IMR-90 (cell line): ENCODE measurements around the gene COX17. TPM values are rescaled to one million over a fixed set of nuclear protein-coding genes. Genes with fewer than 3 reads are reported as not detected.

ENCODE experiments used
- ATAC-seq: fragments of 200-7000 bp; cut with Tn5 transposase; 2 replicates; pipeline ENCODE4 v1.9.1; 2020; ENCODE audit warnings: low read depth, mild to moderate bottlenecking, moderate library complexity
- BruUV-seq: library from RNA; stranded (reverse); fragments of 400-500 nt; replicated peaks from 2 replicates; lab custom pipeline; 2021; lab: Mats Ljungman, UMichigan
- CTCF ChIA-PET: fragments of 300-600 bp; formaldehyde crosslinking; extraction: SDS; loops from one replicate; lab custom pipeline; 2021; ENCODE audit warnings: antibody characterized with exemption; lab: Yijun Ruan, JAX
- POLR2A ChIA-PET: fragments of 300-600 bp; sonication (Branson Sonifier 250); formaldehyde crosslinking; loops from one replicate; lab custom pipeline; 2022; ENCODE audit warnings: antibody characterized with exemption; ENCODE audit not compliant: unreplicated experiment; lab: Charles Lee
- DNase-seq: peaks from one replicate; pipeline ENCODE4 v3.0.0; 2013
- H2AFZ ChIP-seq: replicated peaks from 2 replicates; pipeline ENCODE3; 2013; ENCODE audit warnings: low read length, mild to moderate bottlenecking; ENCODE audit not compliant: poor library complexity
- H2AK5ac ChIP-seq: 2 replicates; pipeline ENCODE4 v1.6.1; 2013; ENCODE audit warnings: low read depth, low read length, inconsistent platforms
- H2AK9ac ChIP-seq: replicated peaks from 2 replicates; pipeline ENCODE3; 2013; ENCODE audit warnings: mild to moderate bottlenecking, low read depth, low read length, moderate library complexity; ENCODE audit not compliant: poor library complexity
- H2BK120ac ChIP-seq: 2 replicates; pipeline ENCODE4 v1.6.1; 2013; ENCODE audit warnings: low read depth, low read length, inconsistent platforms
- H2BK15ac ChIP-seq: 3 replicates; pipeline ENCODE4 v1.6.1; 2013; ENCODE audit warnings: low read depth, low read length, inconsistent platforms
- H2BK20ac ChIP-seq: 2 replicates; pipeline ENCODE4 v1.6.1; 2013; ENCODE audit warnings: low read depth, mild to moderate bottlenecking, inconsistent platforms, low read length, moderate library complexity
- H2BK5ac ChIP-seq: 2 replicates; pipeline ENCODE4 v1.6.1; 2013; ENCODE audit warnings: mild to moderate bottlenecking, low read depth, low read length, inconsistent platforms; ENCODE audit not compliant: poor library complexity, severe bottlenecking
- H3K14ac ChIP-seq: replicated peaks from 2 replicates; pipeline ENCODE4 v1.6.1; 2013; ENCODE audit warnings: low read depth, low read length, inconsistent platforms
- H3K18ac ChIP-seq: 2 replicates; pipeline ENCODE4 v1.6.1; 2013; ENCODE audit warnings: low read depth, low read length, control low read depth
- H3K23ac ChIP-seq: 2 replicates; pipeline ENCODE4 v1.6.1; 2013; ENCODE audit warnings: low read depth, low read length, inconsistent platforms
- H3K27ac ChIP-seq: 2 replicates; pipeline ENCODE4 v1.5.1; 2013; ENCODE audit warnings: mild to moderate bottlenecking, control low read depth, low read length; ENCODE audit not compliant: insufficient read depth
- H3K27me3 ChIP-seq: 2 replicates; pipeline ENCODE4 v1.6.1; 2013; ENCODE audit warnings: low read length; ENCODE audit not compliant: control insufficient read depth, insufficient read depth
- H3K36me3 ChIP-seq: 2 replicates; pipeline ENCODE4 v1.6.1; 2013; ENCODE audit warnings: low read length, mixed read lengths; ENCODE audit not compliant: control insufficient read depth, insufficient read depth
- H3K4ac ChIP-seq: 2 replicates; pipeline ENCODE4 v1.6.1; 2013; ENCODE audit warnings: low read depth, low read length, inconsistent platforms
- H3K4me1 ChIP-seq: 2 replicates; pipeline ENCODE4 v1.6.1; 2013; ENCODE audit warnings: low read length, mixed read lengths; ENCODE audit not compliant: control insufficient read depth, insufficient read depth
- H3K4me2 ChIP-seq: 2 replicates; pipeline ENCODE4 v1.6.1; 2013; ENCODE audit warnings: low read depth, mild to moderate bottlenecking, control low read depth, low read length, moderate library complexity
- H3K4me3 ChIP-seq: 2 replicates; pipeline ENCODE4 v1.5.1; 2013; ENCODE audit warnings: low read depth, mild to moderate bottlenecking, control low read depth, low read length, moderate library complexity; ENCODE audit not compliant: insufficient read depth
- H3K56ac ChIP-seq: 2 replicates; pipeline ENCODE4 v1.6.1; 2013; ENCODE audit warnings: low read length, inconsistent platforms; ENCODE audit not compliant: insufficient read depth; ENCODE audit errors: extremely low read depth
- H3K79me1 ChIP-seq, 2 experiments: 2 replicates each; pipeline ENCODE4 v1.6.1; 2013; ENCODE audit warnings: low read length in 2 of 2, inconsistent platforms in 1 of 2, low read depth in 1 of 2
- H3K9ac ChIP-seq: 2 replicates; pipeline ENCODE4 v1.6.1; 2013; ENCODE audit warnings: low read depth, low read length, control low read depth
- H3K9me1 ChIP-seq: 2 replicates; pipeline ENCODE4 v1.6.1; 2013; ENCODE audit warnings: low read length, inconsistent platforms; ENCODE audit not compliant: insufficient read depth
- H3K9me3 ChIP-seq: 2 replicates; pipeline ENCODE4 v1.6.1; 2013; ENCODE audit warnings: low read length; ENCODE audit not compliant: control insufficient read depth, insufficient read depth
- H4K20me1 ChIP-seq: 2 replicates; pipeline ENCODE4 v1.6.1; 2013; ENCODE audit warnings: low read length, inconsistent platforms; ENCODE audit not compliant: insufficient read depth
- H4K5ac ChIP-seq: 2 replicates; pipeline ENCODE4 v1.6.1; 2013; ENCODE audit warnings: mild to moderate bottlenecking, low read depth, low read length, control low read depth
- H4K8ac ChIP-seq, 2 experiments: 2 replicates each; pipeline ENCODE4 v1.6.1; 2013; ENCODE audit warnings: low read depth in 2 of 2, low read length in 2 of 2, control low read depth in 1 of 2, inconsistent platforms in 1 of 2
- H4K91ac ChIP-seq: 2 replicates; pipeline ENCODE4 v1.6.1; 2013; ENCODE audit warnings: low read depth, low read length, inconsistent platforms; ENCODE audit not compliant: insufficient read depth
- BHLHE40 ChIP-seq: fragments of 150-350 bp; IDR thresholded peaks from 2 replicates; pipeline ENCODE4 v1.6.1; 2016; ENCODE audit warnings: mild to moderate bottlenecking, low read depth, low read length
- CEBPB ChIP-seq: IDR thresholded peaks from 2 replicates; pipeline ENCODE4 v1.6.1; 2012; ENCODE audit warnings: low read depth, low read length, improper control_type of control experiment
- CHD1 ChIP-seq: IDR thresholded peaks from 2 replicates; pipeline ENCODE4 v1.6.1; 2012; ENCODE audit warnings: low read depth, low read length, improper control_type of control experiment
- FOS ChIP-seq: fragments of 150-350 bp; IDR thresholded peaks from 2 replicates; pipeline ENCODE4 v1.6.1; 2016; ENCODE audit warnings: low read depth, low read length
- MAFK ChIP-seq: IDR thresholded peaks from 2 replicates; pipeline ENCODE4 v1.6.1; 2012; ENCODE audit warnings: low read depth, low read length, improper control_type of control experiment
- MAZ ChIP-seq: IDR thresholded peaks from 2 replicates; pipeline ENCODE4 v1.6.1; 2012; ENCODE audit warnings: low read depth, mild to moderate bottlenecking, low read length, improper control_type of control experiment, moderate library complexity, borderline replicate concordance
- MXI1 ChIP-seq: IDR thresholded peaks from 2 replicates; pipeline ENCODE4 v1.6.1; 2012; ENCODE audit warnings: low read depth, mild to moderate bottlenecking, low read length, moderate library complexity, borderline replicate concordance
- NFE2L2 ChIP-seq: fragments of 150-350 bp; IDR thresholded peaks from 2 replicates; pipeline ENCODE4 v1.6.1; 2016; ENCODE audit warnings: low read depth, mild to moderate bottlenecking, low read length
- POLR2A ChIP-seq: IDR thresholded peaks from 2 replicates; pipeline ENCODE4 v1.6.1; 2012; ENCODE audit warnings: mild to moderate bottlenecking, low read depth, low read length
- RAD21 ChIP-seq: IDR thresholded peaks from 2 replicates; pipeline ENCODE4 v1.6.1; 2012; ENCODE audit warnings: low read length, improper control_type of control experiment
- RCOR1 ChIP-seq: IDR thresholded peaks from 2 replicates; pipeline ENCODE4 v1.6.1; 2012; ENCODE audit warnings: mild to moderate bottlenecking, low read length, improper control_type of control experiment; ENCODE audit not compliant: insufficient replicate concordance
- RFX5 ChIP-seq: IDR thresholded peaks from 2 replicates; pipeline ENCODE4 v1.8.0; 2012; ENCODE audit warnings: low read depth, mild to moderate bottlenecking, low read length, moderate library complexity
- SMC3 ChIP-seq: fragments of 150-350 bp; IDR thresholded peaks from 2 replicates; pipeline ENCODE4 v1.6.1; 2016; ENCODE audit warnings: low read depth, mild to moderate bottlenecking, antibody characterized with exemption, low read length, moderate library complexity
- WGBS, 2 experiments: methylation state at CpG; one replicate each; pipeline versions ENCODE4 v1.1.5 to v1.1.7; 2013; ENCODE audit warnings: missing lambda C conversion rate in 2 of 2; ENCODE audit not compliant: insufficient read length in 1 of 2; ENCODE audit errors: extremely low coverage in 2 of 2; 5-methylcytosine and 5-hydroxymethylcytosine counted together
- dilution Hi-C: fragments of 300-500 bp; cut with HindIII; formaldehyde crosslinking; loops from one replicate; pipeline ENCODE4 v1.14.3; 2018; ENCODE audit warnings: low sequenced_read_pairs; ENCODE audit not compliant: unreplicated experiment
- in situ Hi-C: fragments of 300-500 bp; cut with MboI; formaldehyde crosslinking; loops from 3 replicates; pipeline ENCODE4 v1.14.3; 2019; ENCODE audit warnings: low sequenced_read_pairs, inconsistent platforms, mixed read lengths
- intact Hi-C: fragments of 100-400 bp; cut with micrococcal nuclease; formaldehyde crosslinking; loops from 2 replicates; pipeline ENCODE4 v1.10.0; 2022
- polyA plus RNA-seq, 3 experiments: library from polyadenylated mRNA; depleted of rRNA; stranded (reverse); fragments of >200 nt; gene quantifications; 2 replicates each; pipeline ENCODE4 v1.2.3, GENCODE V29; 2012; ENCODE audit warnings: low replicate concordance in 1 of 3
- total RNA-seq: library from RNA; depleted of rRNA; stranded (reverse); fragments of >200 nt; gene quantifications from 2 replicates; pipeline ENCODE4 v1.2.3, GENCODE V29; 2012
- TF ChIP-seq, protein P1 (sequence below): conservative IDR thresholded peaks from 2 replicates; pipeline ENCODE4 v1.5.1; 2012; ENCODE audit warnings: mild to moderate bottlenecking, low read depth, low read length, improper control_type of control experiment
- TF ChIP-seq, protein P2 (sequence below): fragments of 150-350 bp; IDR thresholded peaks from 2 replicates; pipeline ENCODE4 v1.6.1; 2017; ENCODE audit warnings: mild to moderate bottlenecking, antibody characterized with exemption, low read length, low read depth
- TF ChIP-seq, protein P3 (sequence below): fragments of 150-350 bp; IDR thresholded peaks from 2 replicates; pipeline ENCODE4 v1.6.1; 2016; ENCODE audit warnings: low read depth, mild to moderate bottlenecking, low read length, moderate library complexity, borderline replicate concordance

Gene COX17
- total and polyA plus RNA-seq, 2 of the 4 experiments (the other 2 are of a cell fraction): 2.0 to 24.5 TPM

DNA sequence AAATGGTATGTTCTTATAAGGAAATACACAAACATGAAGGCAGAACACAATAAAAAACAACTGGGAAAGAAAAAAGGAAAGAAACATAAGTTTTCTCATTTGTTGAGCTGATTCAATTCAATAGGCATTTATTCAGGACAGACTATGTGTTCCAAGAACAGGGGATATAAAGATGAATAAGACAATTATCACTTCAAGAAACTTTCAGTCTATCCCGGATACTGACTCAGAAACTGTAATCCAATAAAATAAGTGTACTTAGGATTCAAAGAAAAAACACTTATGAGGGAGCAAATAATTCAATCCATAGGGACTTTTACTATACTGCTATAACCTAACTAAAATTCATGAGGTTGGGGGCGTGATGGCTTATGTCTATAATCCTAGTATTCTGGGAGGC lies 13.3 kb downstream of the COX17 start:
- ChIA-PET CTCF (no interaction called here), POLR2A (no interaction called here)
- Histone ChIP-seq H2BK5ac (no peak overlapping the region), H2BK15ac (no peak overlapping the region), H4K8ac (no peak overlapping the region), H3K27ac (no peak overlapping the region), H3K9me3 (no peaks in the 10 kb centered on the region), H4K5ac (no peak overlapping the region), H3K36me3 (no peaks in the 10 kb centered on the region), H3K18ac (no peak overlapping the region), H3K56ac (no peak overlapping the region), H3K27me3 (no peaks in the 10 kb centered on the region), H2AK5ac (no peak overlapping the region), H3K4me2 (no peak overlapping the region), H3K9me1 (no peaks in the 10 kb centered on the region), H3K4me3 (no peak overlapping the region), H3K79me1 (no peaks in the 10 kb centered on the region), H3K4me1 (peaks cover 2% of the 10 kb centered on the region; the same call in 1 of the 2 replicates), H3K4ac (no peak overlapping the region), H4K20me1 (no peaks in the 10 kb centered on the region), H2AK9ac (no peak overlapping the region), H3K9ac (no peak overlapping the region), H3K23ac (no peak overlapping the region), H4K91ac (no peak overlapping the region), H3K14ac (no peak overlapping the region), H2AFZ (no peak overlapping the region), H2BK20ac (no peak overlapping the region), H2BK120ac (no peak overlapping the region)
- in situ Hi-C loops (no loop called here), intact Hi-C loops (no loop called here), dilution Hi-C loops (no loop called here)
- no CpG with 5 or more reads among the region's 2 CpGs for WGBS, 2 experiments
- BruUV-seq: no TSS peak
- TF ChIP-seq, protein P1, sequence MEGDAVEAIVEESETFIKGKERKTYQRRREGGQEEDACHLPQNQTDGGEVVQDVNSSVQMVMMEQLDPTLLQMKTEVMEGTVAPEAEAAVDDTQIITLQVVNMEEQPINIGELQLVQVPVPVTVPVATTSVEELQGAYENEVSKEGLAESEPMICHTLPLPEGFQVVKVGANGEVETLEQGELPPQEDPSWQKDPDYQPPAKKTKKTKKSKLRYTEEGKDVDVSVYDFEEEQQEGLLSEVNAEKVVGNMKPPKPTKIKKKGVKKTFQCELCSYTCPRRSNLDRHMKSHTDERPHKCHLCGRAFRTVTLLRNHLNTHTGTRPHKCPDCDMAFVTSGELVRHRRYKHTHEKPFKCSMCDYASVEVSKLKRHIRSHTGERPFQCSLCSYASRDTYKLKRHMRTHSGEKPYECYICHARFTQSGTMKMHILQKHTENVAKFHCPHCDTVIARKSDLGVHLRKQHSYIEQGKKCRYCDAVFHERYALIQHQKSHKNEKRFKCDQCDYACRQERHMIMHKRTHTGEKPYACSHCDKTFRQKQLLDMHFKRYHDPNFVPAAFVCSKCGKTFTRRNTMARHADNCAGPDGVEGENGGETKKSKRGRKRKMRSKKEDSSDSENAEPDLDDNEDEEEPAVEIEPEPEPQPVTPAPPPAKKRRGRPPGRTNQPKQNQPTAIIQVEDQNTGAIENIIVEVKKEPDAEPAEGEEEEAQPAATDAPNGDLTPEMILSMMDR: no peak
- TF ChIP-seq, protein P2, sequence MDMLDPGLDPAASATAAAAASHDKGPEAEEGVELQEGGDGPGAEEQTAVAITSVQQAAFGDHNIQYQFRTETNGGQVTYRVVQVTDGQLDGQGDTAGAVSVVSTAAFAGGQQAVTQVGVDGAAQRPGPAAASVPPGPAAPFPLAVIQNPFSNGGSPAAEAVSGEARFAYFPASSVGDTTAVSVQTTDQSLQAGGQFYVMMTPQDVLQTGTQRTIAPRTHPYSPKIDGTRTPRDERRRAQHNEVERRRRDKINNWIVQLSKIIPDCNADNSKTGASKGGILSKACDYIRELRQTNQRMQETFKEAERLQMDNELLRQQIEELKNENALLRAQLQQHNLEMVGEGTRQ: no peak
- TF ChIP-seq, protein P3, sequence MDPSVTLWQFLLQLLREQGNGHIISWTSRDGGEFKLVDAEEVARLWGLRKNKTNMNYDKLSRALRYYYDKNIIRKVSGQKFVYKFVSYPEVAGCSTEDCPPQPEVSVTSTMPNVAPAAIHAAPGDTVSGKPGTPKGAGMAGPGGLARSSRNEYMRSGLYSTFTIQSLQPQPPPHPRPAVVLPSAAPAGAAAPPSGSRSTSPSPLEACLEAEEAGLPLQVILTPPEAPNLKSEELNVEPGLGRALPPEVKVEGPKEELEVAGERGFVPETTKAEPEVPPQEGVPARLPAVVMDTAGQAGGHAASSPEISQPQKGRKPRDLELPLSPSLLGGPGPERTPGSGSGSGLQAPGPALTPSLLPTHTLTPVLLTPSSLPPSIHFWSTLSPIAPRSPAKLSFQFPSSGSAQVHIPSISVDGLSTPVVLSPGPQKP: no peak
- TF ChIP-seq NFE2L2: no peak
- no peak for TF ChIP-seq SMC3
- no peak for TF ChIP-seq RFX5
- TF ChIP-seq BHLHE40: no peak
- no peak for TF ChIP-seq FOS
- no peak for TF ChIP-seq MXI1
- TF ChIP-seq RAD21: no peak
- TF ChIP-seq MAFK: no peak
- TF ChIP-seq CHD1: no peak
- no peak for TF ChIP-seq CEBPB
- no peak for TF ChIP-seq POLR2A
- no peak for TF ChIP-seq RCOR1
- no peak for TF ChIP-seq MAZ
- ATAC-seq (no peak), DNase-seq (no peak)
